CD4-positive, CD25-positive, alpha-beta regulatory T cell (primary cell): ENCODE results near the gene RERE. TPM values are rescaled to one million over a fixed set of nuclear protein-coding genes. Genes with fewer than 3 reads are reported as not detected.
"Not testable (repeated sequence)": the region's sequence is repeated elsewhere in the genome, so short reads cannot be mapped to it uniquely, and the experiment has no call there.

ENCODE experiments used
- ATAC-seq, 2 donors: fragments of 150-1000 bp; cut with Tn5 transposase; one replicate each; pipeline ENCODE4 v1.10.0; 2021; ENCODE audit warnings: low read depth in 2 of 2, moderate number of reproducible peaks in 2 of 2, moderate library complexity in 1 of 2
- DNase-seq, 3 donors: peaks; one replicate each; pipeline versions ENCODE4 v3.0.0 to v3.0.0-alpha.2; 2012 to 2022; ENCODE audit warnings: mixed read lengths in 1 of 3
- H3K27ac ChIP-seq: one replicate; pipeline ENCODE4 v1.7.0; 2013; ENCODE audit warnings: mild to moderate bottlenecking, low read length; ENCODE audit not compliant: insufficient read depth, poor library complexity, severe bottlenecking
- H3K27me3 ChIP-seq: one replicate; pipeline ENCODE4 v1.7.0; 2013; ENCODE audit warnings: low read length; ENCODE audit not compliant: control insufficient read depth, insufficient read depth
- H3K36me3 ChIP-seq: one replicate; pipeline ENCODE4 v1.7.0; 2013; ENCODE audit warnings: mild to moderate bottlenecking, low read length, moderate library complexity; ENCODE audit not compliant: control insufficient read depth, insufficient read depth
- H3K4me1 ChIP-seq: 2 replicates; pipeline ENCODE4 v1.7.0; 2013; ENCODE audit warnings: mild to moderate bottlenecking, low read length; ENCODE audit not compliant: insufficient read depth, control insufficient read depth, poor library complexity, severe bottlenecking
- H3K4me3 ChIP-seq: one replicate; pipeline ENCODE4 v1.7.0; 2013; ENCODE audit warnings: low read depth, mild to moderate bottlenecking, low read length, moderate library complexity
- H3K9me3 ChIP-seq, 2 experiments: 1 replicate in 1 of 2; 2 replicates in 1 of 2; pipeline ENCODE4 v1.7.0; 2013; ENCODE audit warnings: low read length in 2 of 2, mild to moderate bottlenecking in 1 of 2, moderate library complexity in 1 of 2; ENCODE audit not compliant: control insufficient read depth in 2 of 2
- H3K27ac Mint-ChIP-seq, 3 donors: one replicate each; pipeline ENCODE4 v1.8.0; 2020 to 2022; ENCODE audit warnings: mild to moderate bottlenecking in 3 of 3, mixed read lengths in 3 of 3, moderate library complexity in 2 of 3
- H3K27me3 Mint-ChIP-seq: one replicate; pipeline ENCODE4 v1.8.0; 2022; ENCODE audit warnings: mild to moderate bottlenecking, mixed read lengths
- H3K36me3 Mint-ChIP-seq: one replicate; pipeline ENCODE4 v1.8.0; 2020; ENCODE audit warnings: mixed read lengths
- H3K4me1 Mint-ChIP-seq, 4 donors: one replicate each; pipeline ENCODE4 v1.8.0; 2020 to 2022; ENCODE audit warnings: mixed read lengths in 4 of 4, mild to moderate bottlenecking in 1 of 4
- H3K4me3 Mint-ChIP-seq, 4 donors: one replicate each; pipeline ENCODE4 v1.8.0; 2020 to 2022; ENCODE audit warnings: mild to moderate bottlenecking in 4 of 4, mixed read lengths in 4 of 4, moderate library complexity in 3 of 4
- H3K9me3 Mint-ChIP-seq, 7 donors: one replicate each; pipeline ENCODE4 v1.8.0; 2020 to 2022; ENCODE audit warnings: mixed read lengths in 7 of 7, mild to moderate bottlenecking in 3 of 7, moderate library complexity in 2 of 7
- polyA plus RNA-seq, 4 donors: library from polyadenylated mRNA; unstranded; fragments of 300-500 nt; fragmentation: Illumina TruSeq; gene quantifications; one replicate each; pipeline ENCODE4 v1.2.3, GENCODE V29; 2021
- total RNA-seq: library from RNA; stranded (reverse); gene quantifications from one replicate; pipeline ENCODE4 v1.2.3, GENCODE V29; 2022

RERE gene
- total and polyA plus RNA-seq, 5 donors from 2014 or later, result 3.1 to 127 (median 5.7) TPM

DNA sequence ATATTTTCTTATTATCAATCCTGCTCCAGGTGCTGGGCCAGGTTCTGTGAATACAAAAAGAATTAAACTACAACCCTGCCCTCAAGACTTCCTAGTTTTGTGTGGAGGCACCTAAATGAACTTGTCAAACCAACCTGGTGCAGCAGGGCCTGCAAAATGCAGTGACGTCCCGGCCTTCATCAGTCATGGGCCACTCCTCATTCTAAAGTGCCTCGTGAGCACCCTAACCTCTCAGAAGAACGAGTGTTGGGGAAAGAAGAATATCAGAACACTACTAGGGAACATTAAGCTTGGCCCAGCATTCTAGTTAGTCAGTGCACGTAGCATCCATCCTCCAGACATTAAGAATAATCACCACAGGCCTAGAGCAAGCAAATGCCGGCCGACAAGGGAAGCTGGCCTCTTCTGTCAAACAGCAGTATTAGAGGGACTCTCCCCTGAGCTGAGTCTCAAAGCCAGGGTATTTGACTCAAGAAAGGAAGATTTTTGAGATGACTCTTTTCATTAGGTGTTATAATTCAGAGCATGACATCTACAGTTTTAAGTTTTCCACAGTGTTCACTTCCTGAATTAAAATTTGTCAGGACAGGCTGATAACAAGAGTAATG, 361.6 kb downstream of the RERE start:
- no peak for ATAC-seq
- H3K36me3 Mint-ChIP-seq, result peaks cover 12% of the 10 kb centered on the region
- no peak for DNase-seq
- H3K27ac ChIP-seq, result no peak overlapping the region
- peak overlapping the region in 1 of 3 donors; percentile 14 for H3K27ac Mint-ChIP-seq
- H3K27me3 Mint-ChIP-seq, result no peaks in the 10 kb centered on the region
- no peaks in the 10 kb centered on the region for H3K27me3 ChIP-seq
- no peaks in the 10 kb centered on the region for H3K9me3 ChIP-seq
- H3K4me1 ChIP-seq, result no peaks in the 10 kb centered on the region
- no peak overlapping the region for H3K4me3 ChIP-seq
- H3K4me3 Mint-ChIP-seq, result no peak overlapping the region
- peaks cover 16 to 26% (median 22%) of the 10 kb centered on the region in 4 donors for H3K4me1 Mint-ChIP-seq
- H3K9me3 Mint-ChIP-seq, result no peaks in the 10 kb centered on the region
- no peaks in the 10 kb centered on the region for H3K36me3 ChIP-seq

DNA sequence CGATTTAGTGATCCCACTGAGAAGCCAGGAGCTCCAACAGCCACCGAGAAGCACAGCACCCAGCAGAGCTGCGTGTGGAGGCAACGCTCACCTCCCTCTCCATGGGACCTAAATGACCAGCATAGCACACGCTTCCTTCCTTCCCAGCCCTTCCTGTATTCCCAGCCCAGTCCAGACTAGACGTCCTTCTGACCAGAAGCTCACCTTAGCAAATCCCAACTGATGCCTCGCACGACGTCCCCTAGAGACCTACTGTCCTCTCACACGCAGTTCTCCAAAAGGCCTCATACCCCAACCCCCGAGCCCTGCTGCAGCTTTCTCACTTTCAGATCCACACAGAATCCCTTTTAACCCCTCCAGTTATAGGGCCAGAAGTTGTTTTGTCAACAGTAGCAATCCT, 367.1 kb downstream of the RERE start:
- DNase-seq (no peak), ATAC-seq (no peak)
- H3K9me3 ChIP-seq, result no peaks in the 10 kb centered on the region
- H3K27ac ChIP-seq, result no peak overlapping the region
- no peaks in the 10 kb centered on the region for H3K27me3 Mint-ChIP-seq
- H3K4me1 Mint-ChIP-seq, result peaks cover 5 to 16% (median 11%) of the 10 kb centered on the region in 4 donors
- H3K9me3 Mint-ChIP-seq, result peaks cover 0 to 2% (median 0%) of the 10 kb centered on the region in 7 donors
- H3K36me3 ChIP-seq, result no peaks in the 10 kb centered on the region
- no peak overlapping the region for H3K4me3 ChIP-seq
- peaks cover 18% of the 10 kb centered on the region for H3K36me3 Mint-ChIP-seq
- H3K27me3 ChIP-seq, result no peaks in the 10 kb centered on the region
- no peak overlapping the region for H3K27ac Mint-ChIP-seq
- no peak overlapping the region for H3K4me3 Mint-ChIP-seq
- H3K4me1 ChIP-seq, result no peaks in the 10 kb centered on the region

DNA sequence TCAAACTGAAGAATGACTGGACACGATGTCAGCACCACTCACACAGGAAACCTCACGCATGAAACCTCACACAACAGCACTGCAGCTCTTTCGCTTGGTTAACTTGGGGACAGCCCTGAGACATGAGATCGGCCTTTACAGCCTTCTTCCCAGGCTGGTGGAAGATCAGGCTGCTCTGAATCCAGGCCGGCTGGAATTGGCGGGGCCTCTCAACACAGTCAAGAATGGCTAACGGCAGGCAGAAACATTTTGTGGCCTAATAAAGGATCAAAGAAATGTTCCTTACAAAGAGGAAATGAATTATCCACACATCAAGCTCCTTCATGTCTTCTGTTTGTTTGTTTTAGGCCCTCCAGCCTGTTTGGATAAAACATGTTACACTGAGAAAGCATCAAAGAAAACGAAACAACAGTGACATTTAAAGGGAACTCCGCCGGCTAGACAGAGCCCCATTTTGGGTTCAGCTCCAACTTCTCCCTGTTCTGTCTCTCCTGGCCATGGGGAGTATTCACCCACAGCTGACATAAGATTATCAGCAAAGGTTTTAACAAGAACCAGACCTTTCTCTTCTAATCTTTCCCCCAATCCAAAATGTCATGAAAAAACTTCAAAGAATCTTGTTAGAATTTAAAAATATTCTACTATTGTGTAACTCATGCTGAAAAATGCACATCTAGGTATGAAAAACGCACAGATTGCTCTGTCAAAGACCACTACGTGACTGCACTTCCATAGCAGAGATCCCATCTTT, 368.4 kb downstream of the RERE start:
- no peak overlapping the region for H3K4me3 Mint-ChIP-seq
- Histone ChIP-seq H3K4me3 (no peak overlapping the region), H3K9me3 (no peaks in the 10 kb centered on the region), H3K27me3 (no peaks in the 10 kb centered on the region), H3K36me3 (no peaks in the 10 kb centered on the region), H3K27ac (no peak overlapping the region), H3K4me1 (no peaks in the 10 kb centered on the region)
- ATAC-seq (no peak), DNase-seq (peak in 1 of 3 donors; percentile 14)
- peaks cover 0 to 2% (median 0%) of the 10 kb centered on the region in 7 donors for H3K9me3 Mint-ChIP-seq
- peak overlapping the region in 1 of 3 donors; percentile 6 for H3K27ac Mint-ChIP-seq
- no peaks in the 10 kb centered on the region for H3K27me3 Mint-ChIP-seq
- H3K4me1 Mint-ChIP-seq, result peaks cover 5 to 16% (median 11%) of the 10 kb centered on the region in 4 donors
- H3K36me3 Mint-ChIP-seq, result peaks cover 22% of the 10 kb centered on the region

DNA sequence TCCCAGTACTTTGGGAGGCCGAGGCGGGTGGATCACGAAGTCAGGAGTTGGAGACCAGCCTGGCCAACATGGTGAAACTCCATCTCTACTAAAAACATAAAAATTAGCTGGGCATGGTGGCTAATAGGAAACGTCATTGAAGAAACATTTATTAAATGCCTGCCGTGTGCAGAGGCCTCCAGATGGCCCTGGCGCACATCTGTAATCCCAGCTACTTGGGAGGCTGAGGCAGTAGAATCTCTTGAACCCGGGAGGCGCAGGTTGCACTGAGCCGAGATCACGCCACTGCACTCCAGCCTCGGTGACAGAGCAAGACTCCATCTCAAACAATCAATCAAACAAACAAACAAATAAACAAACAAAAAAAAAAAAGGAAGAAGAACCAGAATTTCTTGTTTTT, 368.9 kb downstream of the RERE start:
- H3K27ac ChIP-seq, H3K27me3 ChIP-seq, H3K9me3 Mint-ChIP-seq, H3K4me3 ChIP-seq, H3K4me1 ChIP-seq, H3K36me3 ChIP-seq, H3K27me3 Mint-ChIP-seq, DNase-seq, H3K9me3 ChIP-seq, ATAC-seq: not testable (repeated sequence)
- Mint-ChIP-seq H3K27ac (peak overlapping the region in 1 of 3 donors; percentile 68), H3K36me3 (peaks cover 18% of the 10 kb centered on the region), H3K4me3 (peak overlapping the region in 1 of 4 donors; percentile 11), H3K4me1 (peaks cover 5 to 16% (median 10%) of the 10 kb centered on the region in 4 donors)

DNA sequence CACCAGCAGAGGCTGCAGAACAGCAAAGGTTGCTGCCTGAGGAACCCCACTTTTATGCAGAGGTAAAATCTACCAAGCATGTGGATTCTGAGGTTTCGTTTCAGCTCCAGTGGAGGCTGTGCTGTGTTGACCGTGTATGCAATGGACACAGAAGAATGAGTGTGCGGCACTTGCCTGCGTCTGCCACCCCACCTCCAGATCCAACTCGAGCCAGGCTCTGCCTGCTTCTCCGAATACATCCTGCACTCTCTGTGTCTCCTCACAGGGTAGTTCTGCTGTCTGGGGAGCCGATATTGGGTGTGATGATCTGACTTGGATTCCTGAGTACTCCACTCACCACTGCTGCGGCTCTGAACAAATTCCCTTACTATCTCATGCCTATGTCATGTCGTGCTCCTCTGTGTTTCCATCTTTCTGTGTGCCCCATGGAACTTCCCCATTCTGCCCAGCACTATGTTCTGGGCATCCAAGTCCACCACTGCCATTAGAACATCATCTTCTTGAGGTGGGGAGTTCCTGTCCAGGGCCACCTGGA, 369.8 kb downstream of the RERE start:
- peak overlapping the region in 1 of 3 donors; percentile 22 for H3K27ac Mint-ChIP-seq

DNA sequence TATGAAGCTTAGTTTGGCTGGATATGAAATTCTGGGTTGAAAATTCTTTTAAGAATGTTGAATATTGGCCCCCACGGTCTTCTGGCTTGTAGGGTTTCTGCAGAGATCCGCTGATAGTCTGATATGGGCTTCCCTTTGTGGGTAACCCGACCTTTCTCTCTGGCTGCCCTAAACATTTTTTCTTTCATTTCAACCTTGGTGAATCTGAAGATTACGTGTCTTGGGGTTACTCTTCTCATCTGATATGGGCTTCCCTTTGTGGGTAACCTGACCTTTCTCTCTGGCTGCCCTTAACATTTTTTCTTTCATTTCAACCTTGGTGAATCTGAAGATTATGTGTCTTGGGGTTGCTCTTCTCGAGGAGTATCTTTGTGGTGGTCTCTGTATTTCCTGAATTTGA, 371.3 kb downstream of the RERE start:
- ATAC-seq, H3K9me3 ChIP-seq, H3K27me3 ChIP-seq, H3K27ac ChIP-seq, H3K36me3 ChIP-seq, H3K9me3 Mint-ChIP-seq, H3K27me3 Mint-ChIP-seq, H3K4me1 ChIP-seq, H3K4me3 ChIP-seq, DNase-seq, H3K4me3 Mint-ChIP-seq: not testable (repeated sequence)
- peak overlapping the region in 2 of 3 donors; percentile 39 to 43 for H3K27ac Mint-ChIP-seq
- peaks cover 18% of the 10 kb centered on the region for H3K36me3 Mint-ChIP-seq
- H3K4me1 Mint-ChIP-seq, result peaks cover 10 to 16% (median 13%) of the 10 kb centered on the region in 4 donors

More for the DNA sequence above, 369.8 kb downstream of the RERE start:
- peaks cover 0 to 5% of the 10 kb centered on the region in 2 experiments for H3K9me3 ChIP-seq
- Mint-ChIP-seq H3K9me3 (peaks cover 0 to 4% (median 1%) of the 10 kb centered on the region in 7 donors), H3K4me1 (peaks cover 6 to 16% (median 10%) of the 10 kb centered on the region in 4 donors), H3K4me3 (peak overlapping the region in 1 of 4 donors; percentile 35), H3K27me3 (no peaks in the 10 kb centered on the region), H3K36me3 (peaks cover 18% of the 10 kb centered on the region)
- no peak overlapping the region for H3K27ac ChIP-seq
- no peaks in the 10 kb centered on the region for H3K36me3 ChIP-seq
- H3K27me3 ChIP-seq, result no peaks in the 10 kb centered on the region
- H3K4me1 ChIP-seq, result no peaks in the 10 kb centered on the region
- no peak for ATAC-seq
- no peak for DNase-seq
- H3K4me3 ChIP-seq, result no peak overlapping the region

DNA sequence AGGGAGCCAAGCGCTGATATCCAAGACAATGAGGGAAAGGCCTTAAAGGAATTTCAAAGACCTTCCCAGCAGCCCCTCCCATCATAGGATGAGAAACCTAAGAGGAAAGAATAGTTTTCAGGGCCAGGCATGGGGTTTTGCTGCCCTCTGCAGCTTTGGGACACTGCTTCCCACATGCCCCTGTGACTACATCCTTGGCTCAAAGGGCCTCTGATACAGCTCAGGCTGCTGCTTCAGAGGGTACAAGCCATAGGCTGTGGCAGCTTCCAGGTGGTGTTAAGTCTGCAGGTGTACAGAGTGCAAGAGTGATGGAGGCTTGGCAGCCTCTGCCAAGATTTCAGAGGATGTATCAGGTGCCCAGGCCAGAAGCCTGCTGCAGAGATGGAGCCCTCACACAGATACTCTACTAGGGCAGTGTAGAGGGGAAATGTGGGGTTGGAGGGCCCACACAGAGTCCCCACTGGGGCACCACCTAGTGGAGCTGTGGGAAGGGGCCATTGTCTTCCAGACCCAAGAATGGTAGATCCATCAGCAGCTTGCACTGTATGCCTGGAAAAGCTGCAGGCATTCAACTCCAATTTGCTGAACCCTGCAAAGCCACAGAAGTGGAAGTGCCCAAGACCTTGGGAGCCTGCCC, 373.8 kb downstream of the RERE start:
- no peak overlapping the region for H3K4me3 Mint-ChIP-seq
- no peaks in the 10 kb centered on the region for H3K27me3 ChIP-seq
- no peak overlapping the region for H3K4me3 ChIP-seq
- no peak for DNase-seq
- H3K36me3 ChIP-seq, result no peaks in the 10 kb centered on the region
- ATAC-seq, result no peak
- no peak overlapping the region for H3K27ac ChIP-seq
- H3K36me3 Mint-ChIP-seq, result peaks cover 18% of the 10 kb centered on the region
- peaks cover 17 to 25% (median 24%) of the 10 kb centered on the region in 4 donors for H3K4me1 Mint-ChIP-seq
- no peak overlapping the region for H3K27ac Mint-ChIP-seq
- H3K4me1 ChIP-seq, result no peaks in the 10 kb centered on the region
- no peaks in the 10 kb centered on the region for H3K27me3 Mint-ChIP-seq
- H3K9me3 ChIP-seq, result peaks cover 0 to 6% of the 10 kb centered on the region in 2 experiments
- H3K9me3 Mint-ChIP-seq, result peaks cover 0 to 6% (median 1%) of the 10 kb centered on the region in 7 donors
